CD4-positive, alpha-beta T cell treated with Interleukin-10 for 1 hour (primary cell): Measurements from ENCODE around the gene EFR3B.

Experiments used
- DNase-seq: peaks from one replicate; pipeline ENCODE4 v3.0.0-alpha.2; 2020

The EFR3B gene

DNA sequence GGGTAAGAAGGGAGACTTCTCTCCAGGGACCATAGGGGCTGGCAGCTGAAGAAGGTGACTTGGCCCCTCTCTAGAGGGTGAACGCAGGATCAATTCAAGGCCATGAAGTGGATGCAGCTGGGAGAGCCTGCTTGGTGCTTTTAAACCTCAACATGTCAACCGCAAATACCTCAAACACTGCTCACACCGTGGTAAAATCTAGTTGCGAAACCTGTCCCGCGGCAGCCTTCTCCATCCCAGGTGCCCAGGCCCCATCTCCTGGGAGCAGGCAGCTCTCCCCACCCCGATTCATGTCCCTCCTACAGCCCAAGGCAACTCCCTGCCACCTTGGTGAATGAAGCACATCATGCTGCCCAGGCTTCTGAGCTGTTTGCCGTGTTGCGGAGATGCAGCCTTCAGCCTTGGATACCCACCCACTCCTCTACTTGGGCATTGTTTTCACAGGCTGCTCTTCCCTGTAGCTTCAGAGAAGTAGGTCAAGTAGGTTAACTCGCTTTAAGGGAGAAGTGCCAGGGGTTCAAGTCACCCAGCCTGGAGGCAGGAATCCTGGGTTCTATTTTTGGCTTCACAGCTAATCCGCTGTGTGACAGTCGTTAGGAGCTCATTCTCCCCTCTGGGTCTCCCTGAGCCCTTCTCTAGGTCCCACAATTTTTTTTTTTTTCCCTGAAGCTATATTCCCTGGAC is 6.2 kb upstream of the EFR3B start:
- no peak for DNase-seq

DNA sequence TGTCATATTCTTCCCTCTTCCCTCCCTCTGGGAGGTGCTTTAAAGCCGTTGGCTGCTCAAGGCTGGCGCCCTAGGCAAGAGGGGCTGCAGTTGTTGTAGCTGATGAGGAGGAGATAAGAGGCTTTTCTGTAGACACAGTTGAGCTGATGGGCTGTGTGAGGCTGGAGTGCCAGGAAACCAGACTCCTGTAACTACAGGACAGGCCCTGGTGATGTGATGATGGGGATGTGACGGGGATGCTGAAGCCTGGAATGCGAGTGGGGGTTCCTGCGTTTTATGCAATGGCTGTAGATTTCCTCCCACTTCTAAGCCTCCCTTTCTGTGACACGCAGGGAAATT is 5.7 kb upstream of the EFR3B start:
- no peak for DNase-seq

DNA sequence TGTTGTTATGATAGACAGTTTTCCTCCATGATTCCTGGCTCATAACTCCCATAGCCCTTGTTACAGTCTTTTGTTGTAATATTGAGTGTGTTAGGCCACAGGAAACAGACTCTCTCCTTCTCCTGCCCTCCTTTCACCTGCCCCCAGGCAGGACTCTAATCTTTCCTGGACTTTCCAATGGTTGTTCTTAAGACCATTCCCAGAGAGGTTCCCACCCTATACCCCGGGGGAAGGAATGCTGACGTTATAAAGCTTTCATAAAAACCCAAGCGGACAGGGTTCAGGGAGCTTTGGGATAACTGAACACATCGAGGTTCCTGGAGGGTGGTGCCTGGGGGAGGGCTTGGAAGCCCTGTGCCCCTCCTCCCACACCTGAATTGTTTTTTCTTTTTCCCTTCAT is 2.8 kb upstream of the EFR3B start:
- DNase-seq = no peak

DNA sequence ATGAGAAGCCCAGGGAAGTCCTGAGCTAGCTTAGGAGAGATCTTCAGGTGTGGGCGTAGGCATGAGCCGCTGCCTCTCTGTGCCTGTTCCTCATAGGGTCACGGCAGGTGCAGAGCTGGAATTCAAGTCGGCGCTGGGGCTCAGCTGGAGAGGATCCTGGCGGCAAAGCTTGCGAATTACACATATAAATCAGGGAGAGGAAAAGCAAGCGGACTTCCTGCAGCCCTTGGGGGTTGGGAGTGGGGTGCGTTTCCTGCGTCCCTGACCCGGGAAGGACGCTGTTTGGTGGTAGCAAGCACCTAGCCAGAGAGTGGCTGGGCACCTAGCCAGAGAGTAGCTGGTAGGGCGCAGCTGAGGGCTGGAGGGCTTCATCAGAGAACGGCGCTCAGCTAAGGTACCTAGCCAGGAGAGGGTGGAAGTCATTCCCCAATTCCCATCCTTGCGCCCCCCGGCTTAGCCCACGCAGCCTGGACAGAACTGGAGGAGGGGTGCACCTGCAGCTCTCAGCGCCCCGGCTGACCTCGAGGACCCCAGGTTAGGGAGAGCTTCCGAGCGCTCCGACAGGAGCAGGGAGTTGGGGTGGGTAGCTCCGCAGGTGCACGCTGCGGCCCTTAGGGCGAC is 459 bp upstream of the EFR3B start:
- peak; percentile 28 for DNase-seq

DNA sequence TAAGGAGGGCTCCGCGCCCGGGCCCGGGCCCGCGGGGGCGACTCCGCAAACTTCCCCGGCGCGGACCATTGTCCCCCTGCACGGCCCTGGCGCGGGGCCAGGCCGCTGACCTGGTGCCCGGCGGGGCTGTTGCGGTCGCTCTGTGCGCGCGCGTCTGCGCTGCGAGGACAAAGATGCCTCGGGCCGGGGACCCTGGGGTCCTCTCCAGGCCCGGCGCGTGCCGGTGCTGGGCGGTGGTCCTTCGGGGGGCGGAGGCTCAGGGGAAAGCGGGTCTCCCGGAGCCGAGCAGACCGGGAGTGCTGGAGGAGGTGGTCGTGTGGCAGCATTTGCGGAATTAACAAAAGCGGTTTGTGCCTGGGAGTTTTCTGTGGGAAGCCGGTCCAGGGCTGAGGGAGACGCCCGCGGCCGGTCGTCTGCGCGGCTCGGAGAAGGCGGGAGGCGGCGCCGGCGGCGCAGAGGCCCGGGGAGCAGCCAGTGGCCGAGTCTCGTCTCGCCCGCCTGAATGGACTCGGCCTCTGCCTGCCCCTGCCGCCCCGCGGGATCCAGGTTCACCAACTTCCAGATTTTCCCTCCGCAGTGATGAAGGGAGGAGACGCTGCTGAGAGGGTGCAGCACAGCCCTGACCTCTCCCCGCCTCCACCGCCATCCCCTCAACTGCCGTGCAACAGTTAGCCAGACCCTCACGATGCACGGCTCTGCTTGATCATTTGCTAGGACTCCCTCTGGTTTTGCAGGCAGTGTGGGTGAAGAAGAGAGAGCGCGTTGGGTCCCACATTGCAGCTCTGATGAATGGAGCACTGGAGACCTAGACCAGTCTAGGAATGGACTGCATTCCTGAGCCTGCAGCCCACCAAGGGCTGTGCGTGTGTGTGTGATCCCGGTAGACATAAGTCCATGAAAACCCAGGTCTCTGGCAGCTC is 705 bp downstream of the EFR3B start:
- DNase-seq = peak; percentile 6

DNA sequence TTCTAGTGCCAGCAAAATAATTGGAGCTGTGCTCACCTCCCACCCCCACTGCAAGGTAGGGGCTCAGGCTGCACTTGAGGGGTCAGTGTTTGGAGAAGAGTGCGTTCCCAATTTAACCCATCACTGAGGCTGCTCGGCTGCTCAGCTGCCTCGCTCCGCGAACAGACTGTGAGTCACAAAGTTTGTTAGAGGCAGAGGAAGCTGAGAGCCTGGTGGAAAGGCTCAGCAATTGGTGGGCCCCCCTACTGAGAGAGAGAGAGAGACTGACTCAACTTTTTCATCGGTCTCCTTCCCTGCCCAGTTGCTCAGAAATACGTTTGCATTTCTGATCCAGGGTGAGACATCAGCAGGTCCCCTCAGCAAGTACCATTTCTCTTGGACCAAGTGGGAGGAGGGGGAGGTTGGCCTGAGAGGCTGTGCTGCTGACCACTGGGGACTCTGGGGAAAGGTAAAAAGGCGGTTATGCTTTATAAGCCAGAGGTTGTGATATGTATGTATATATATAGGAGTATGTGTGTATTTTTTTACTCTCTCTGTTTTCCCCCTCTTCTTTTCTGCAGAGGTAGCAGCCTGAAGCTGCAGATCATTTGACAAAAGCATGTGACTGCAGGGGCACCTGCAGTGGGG is 1.5 kb downstream of the EFR3B start:
- DNase-seq = peak; percentile 14

DNA sequence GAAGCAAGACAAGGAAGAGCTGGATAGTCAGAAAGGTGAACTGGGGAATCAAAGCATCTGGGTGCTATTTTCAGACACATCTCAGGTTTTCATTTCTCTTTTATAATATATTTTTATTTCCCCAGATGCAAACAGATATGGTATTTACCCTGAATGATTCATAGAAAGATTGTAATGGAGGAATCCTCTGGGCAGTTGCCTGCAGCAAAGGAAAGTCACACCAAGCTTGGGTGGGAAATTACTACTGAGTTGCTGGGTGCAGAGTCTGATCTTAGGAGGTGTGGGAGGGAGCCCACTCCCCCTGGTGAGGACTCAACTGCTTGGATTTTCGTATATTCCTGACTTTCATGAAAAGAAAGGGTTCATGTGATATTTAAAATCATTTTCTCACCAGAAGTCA is 2.1 kb downstream of the EFR3B start:
- no peak for DNase-seq

DNA sequence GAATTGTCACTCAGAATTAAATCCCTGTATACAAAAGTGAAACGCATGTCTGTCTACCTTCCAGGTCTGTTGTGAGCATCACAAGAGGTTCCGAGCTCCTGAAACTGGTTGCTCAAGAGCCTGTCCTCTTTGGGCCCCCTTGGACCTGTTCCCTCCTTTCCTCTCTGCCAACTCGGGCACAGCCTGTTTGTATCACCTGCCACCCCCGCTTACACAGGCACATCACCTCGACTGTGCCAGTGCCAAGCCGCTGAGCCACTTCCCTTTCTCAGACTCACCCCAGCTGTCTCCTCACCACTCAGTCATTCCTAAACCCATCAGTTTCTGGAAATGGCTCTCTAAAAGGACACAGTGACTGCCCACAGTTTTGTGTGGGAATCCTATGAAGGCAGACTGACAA is 3.1 kb downstream of the EFR3B start:
- no peak for DNase-seq

DNA sequence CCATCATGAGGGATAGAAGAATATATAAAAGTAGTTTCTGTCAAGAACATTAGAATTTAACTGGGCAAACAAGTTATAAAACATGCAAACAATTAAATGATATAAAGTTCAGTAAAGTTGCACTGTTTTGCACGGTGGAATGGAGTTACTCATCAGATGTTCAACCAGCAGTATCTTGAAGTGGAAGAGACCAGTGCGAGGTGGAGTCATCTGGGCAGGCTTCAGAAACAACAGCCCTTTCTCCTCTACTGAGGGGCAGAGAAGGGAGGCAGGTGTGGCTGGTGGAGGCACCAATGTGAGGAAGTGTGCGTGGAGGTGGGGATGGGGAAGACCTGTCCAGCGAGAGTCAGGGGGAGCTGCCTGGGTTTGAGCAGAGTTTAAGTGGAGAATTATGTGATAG is 7.5 kb downstream of the EFR3B start:
- DNase-seq = no peak

DNA sequence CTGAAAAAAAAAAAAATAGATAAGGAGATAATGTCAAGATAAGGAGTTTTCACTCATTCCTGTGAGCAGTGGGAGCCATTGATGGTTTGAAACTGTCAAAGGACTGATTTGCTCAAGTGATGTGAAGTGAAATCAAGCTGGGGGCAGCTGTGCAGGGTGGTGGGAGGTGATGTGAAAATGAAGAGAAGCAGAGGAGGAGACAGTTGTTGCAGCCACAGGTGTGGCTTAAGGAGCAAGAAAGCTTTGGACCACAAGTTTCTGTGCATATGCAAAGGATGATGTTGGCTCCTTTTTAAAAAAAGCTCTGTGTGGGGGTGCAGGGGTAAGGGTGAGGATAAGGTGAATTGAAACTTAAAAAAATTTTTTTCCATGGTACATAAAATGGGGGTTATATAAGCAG is 8.3 kb downstream of the EFR3B start:
- DNase-seq = no peak

DNA sequence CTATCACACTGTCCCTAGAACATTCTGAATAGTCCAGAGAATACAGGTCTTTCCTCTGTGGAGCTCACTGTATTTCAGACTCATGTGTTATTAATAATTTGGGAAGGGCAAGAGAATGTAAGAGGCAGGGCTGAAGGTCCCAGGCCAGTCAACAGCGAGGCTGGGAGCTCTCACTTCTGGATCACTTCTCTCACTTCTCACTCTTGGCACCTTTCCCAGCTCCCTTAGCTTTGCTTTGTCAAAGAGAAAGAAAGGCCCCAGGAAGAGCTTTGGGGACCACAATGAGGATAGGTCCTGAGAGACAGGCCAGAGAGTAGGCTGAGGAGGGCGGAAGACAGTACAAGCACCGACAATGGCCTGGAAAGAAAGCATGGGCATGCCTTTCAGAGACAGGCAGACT is 11.2 kb downstream of the EFR3B start:
- no peak for DNase-seq

DNA sequence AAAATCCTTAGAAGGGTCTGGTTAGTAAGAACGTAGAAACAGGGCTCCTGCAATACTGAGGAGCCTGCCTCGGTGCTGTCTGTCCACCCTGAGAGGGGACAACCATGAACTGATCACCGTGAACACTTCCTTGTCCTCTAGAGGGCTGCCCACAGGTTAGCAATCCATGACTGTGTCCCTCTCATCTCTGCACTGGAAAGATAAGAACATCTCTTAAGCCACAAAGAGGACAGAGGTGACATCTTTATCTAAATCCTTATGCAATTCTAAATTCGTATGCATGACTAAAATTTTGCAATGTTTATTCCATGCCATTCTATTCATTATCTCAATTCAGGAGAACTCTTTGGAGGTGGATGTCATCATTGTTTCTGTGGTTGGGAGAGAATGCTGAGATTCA is 12.8 kb downstream of the EFR3B start:
- no peak for DNase-seq

DNA sequence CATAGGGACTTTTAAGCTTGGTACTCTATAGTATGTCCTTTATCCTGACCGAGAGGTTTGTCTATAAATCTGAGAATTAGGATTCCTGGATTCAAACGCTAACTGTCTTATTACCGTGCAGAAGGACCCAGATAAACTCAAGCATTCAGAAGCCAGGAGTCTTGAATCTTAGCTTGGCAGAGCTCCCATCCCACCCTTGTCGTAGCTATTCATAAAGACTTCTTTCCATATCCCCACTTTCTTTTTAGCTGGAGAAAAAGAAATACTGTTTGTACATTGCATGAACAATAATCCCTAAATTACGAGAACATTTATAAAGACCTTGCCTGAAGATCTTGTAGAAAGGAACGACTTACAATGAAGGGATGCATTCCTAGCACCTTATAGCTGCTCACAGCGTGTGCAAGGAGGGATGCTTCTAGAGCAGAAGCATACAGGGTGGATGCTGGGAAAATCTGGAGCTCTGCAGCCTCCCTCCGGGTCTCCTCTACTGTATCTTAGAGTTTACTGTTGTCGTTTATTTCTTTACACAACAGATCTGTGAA is 13.6 kb downstream of the EFR3B start:
- no peak for DNase-seq

DNA sequence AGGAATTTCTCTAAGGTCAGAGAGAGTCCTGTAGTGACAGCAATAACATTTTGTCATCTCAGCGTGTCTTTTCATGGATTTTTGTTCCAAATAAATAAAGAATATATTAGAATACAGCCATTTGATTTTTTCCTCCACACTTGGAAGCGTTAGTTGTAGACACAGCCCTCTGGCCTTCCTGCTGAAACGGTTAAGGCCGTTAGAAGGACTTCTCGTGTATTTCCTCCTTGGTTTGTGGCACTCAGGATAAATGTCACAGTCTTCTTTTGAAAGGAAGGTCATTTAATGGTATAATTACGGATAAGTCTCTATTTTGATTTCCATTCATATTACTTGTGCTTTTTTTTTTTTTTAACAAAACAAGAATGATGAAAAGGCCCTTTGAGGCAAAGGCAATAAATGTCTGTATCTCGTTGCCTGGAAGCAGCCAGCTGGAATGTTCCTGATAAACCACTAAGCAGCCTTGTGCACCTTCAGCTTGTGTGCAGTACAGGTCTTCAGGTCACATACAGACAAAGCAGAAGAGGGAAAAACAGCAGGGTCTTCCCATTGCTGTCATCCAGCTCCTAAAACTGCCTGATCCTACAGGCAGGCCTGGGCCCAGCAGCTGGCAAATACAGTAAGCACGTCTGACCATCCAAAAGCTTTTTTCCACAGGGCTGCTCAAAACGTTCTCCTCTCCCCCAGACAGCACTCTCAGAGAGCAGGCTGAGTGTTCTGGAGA is 14.4 kb downstream of the EFR3B start:
- DNase-seq = no peak

DNA sequence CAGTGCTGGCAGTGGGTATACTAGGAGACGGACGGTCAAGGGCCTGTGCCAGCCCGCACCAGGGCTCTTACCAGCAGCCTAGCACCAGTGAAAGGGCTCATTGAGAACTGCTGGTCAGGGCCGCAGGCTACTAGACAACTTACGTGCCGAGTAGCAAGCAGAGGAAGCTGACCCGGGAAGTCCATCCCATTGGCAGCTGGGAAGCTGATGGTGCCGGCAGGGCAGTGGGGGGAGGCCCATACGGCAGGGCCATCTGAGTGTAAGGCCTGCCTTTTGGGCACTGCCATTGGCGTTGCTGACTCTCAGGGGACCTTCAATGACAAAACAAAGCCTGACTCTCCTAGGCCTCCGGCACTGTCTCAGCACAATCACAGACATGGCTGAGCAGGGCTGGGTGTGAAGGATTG is 20.6 kb downstream of the EFR3B start:
- no peak for DNase-seq

DNA sequence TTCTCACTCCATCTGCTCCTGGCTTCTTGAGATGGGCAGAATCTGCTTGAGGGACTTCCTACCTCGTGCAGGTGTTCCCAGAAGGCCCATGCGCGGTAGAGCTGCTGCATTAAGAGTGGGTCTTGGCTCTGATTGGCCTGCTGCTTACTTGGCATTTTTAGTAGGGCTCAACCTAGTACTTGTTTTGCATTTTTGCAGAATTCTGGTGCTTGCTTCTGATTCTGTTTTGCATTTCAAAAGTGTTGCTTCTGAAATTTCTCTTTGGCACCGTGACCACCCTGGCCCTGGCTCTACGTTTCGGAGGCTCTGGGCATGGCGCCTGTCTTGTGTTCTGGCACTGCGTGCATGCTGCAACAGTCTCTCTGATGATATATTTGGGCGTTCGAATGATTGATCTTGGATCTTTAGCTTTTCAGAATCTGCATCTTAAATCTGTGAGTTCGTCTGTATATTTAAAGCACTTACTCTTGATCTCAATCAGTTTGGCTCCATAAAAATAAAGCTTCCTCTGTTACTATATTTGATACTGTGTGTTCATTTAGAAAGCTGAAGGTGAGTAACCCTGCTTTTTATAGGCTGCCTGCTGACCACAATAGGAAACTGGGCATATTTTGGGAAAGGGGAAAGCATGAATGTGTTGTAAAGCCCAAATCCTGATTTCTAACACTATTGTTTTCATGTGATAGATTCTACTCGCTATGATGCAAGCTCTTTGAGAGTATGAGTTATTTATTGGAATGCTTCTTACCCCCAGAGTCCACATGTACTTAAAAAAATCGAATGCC is 22.2 kb downstream of the EFR3B start:
- no peak for DNase-seq

DNA sequence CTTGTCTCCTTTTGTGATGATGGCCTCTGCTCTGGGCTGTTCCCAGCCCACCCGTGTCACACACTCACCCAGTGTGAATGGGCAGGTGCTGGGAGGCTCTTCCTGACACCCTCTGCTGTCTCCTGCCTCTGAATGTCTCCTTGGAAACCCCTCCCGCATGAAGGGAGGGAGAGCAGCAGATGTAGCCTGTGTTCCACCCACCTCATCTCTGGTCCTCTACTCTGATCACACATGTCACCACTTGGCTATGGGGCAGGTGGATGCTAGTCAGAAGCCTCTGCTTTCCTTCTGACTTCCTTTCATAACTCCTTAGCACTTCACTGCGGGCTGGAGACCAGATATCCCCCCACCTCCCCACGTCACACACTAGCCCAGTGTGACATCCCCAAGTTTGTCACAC is 23.9 kb downstream of the EFR3B start:
- no peak for DNase-seq

DNA sequence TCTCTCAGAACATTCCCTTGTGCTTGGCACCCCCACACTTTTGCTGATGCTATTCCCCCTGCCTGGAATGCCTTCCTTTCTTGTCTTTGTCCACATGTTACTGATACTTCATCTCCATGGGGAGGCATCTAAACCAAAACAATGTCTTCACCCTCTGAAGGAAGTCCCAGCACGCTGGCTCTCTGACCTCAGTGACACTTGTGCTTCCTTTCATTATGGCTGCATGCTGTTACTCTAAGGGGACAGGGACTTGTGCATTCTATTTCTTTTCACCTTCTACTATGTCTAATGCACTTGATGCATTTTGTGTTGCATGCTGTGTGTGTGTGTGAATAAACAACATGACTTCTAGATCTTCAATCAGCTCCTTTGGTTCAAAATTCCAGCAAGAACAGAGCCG is 24.6 kb downstream of the EFR3B start:
- no peak for DNase-seq

DNA sequence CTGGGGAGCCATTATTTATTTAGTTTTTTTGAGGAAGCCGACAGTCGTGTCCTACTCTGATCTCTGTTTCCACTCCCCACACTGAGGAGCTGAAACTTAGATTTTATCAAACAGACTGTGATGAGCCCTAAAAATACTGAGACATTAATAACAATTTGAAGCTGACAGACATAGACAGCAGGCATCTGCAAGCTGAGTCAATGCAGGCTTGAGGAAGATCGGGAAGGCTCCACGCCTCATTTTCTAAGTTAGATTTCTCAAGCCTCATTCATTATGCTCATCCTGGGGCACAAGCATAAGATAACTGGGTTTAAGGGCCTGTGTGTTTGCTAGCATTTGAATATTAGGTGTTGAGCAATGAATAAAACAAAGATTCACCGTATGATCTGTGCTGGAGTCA is 26.3 kb downstream of the EFR3B start:
- DNase-seq = no peak

DNA sequence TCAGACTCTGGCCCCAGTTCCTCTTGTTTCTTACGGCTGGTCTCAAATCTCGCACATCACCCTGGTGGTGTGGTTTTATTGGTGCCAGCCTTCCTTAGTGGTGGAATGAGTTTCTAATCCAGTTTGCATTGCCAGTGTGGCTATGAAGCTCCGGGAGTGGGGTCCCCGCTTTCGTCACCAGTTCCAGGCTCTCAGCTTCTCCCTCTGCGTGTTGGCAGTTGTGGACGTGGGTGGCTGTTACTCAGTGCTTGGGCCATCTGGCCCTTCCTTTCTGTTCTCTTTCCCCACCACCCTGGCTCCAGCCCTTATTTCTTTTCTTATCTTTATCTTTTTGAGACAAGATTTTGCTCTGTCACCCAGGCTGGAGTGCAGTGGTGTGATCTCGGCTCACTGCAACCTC is 30.1 kb downstream of the EFR3B start:
- DNase-seq = no peak

DNA sequence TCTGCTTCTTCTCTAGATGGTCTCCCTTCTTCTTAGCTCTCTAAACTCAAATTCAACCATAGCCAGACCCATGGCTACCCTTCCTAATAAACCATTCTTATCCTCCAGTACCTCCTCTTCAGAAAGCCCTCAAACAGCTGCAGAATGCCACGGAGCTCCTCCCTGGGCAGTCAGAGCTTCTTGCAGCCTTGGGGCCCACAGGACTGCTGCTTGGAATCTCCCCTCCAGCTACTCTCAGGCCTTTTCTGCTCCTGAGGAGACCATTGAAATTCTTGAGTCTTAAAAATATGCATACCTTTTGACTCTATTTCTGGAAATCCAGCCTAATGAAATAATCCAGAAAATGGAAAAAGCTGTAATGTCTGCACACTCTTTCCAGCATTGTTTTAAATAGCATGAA is 30.7 kb downstream of the EFR3B start:
- DNase-seq = no peak

DNA sequence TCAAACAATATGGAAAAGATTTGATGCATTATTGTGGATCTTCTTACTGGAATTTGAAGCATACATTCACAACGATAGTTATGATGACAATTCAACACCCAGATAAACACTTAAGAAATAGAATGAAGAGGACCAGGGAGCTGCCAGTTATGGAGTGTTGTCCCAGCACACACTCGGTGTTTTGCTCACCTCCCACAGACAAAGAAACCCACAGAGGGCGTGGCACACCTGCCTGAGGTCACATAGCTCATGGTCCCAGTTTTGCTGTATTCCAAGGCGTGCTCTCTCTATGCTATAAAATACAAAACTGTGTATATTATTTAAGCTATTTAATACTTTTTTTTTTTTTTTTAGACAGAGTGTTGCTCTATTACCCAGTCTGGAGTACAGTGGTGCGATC is 31.1 kb downstream of the EFR3B start:
- DNase-seq = no peak
